OCI-LY7 (cell line): Measurements from ENCODE around the gene NTNG2. TPM values are rescaled to one million over a fixed set of nuclear protein-coding genes. Genes with fewer than 3 reads are reported as not detected.
A peak's percentile ranks its signal among the peaks of the same experiment; 100 is the strongest.

ENCODE experiments used
- BruUV-seq: library from RNA; stranded (reverse); fragments of 400-500 nt; replicated peaks from 2 replicates; lab custom pipeline; 2021; lab: Mats Ljungman, UMichigan
- CTCF ChIA-PET: fragments of 300-600 bp; sonication (Branson Sonifier 250); formaldehyde crosslinking; loops from one replicate; lab custom pipeline; 2022; ENCODE audit warnings: antibody characterized with exemption; ENCODE audit not compliant: unreplicated experiment; lab: Charles Lee
- POLR2A ChIA-PET: fragments of 300-600 bp; sonication (Branson Sonifier 250); formaldehyde crosslinking; loops from one replicate; lab custom pipeline; 2022; ENCODE audit warnings: antibody characterized with exemption; lab: Charles Lee
- DNase-seq: peaks from one replicate; pipeline ENCODE4 v3.0.0-alpha.2; 2015; ENCODE audit warnings: low spot score
- H2AFZ ChIP-seq: fragments of 200-600 bp; sonication (generic), shearing (Covaris generic); 2 replicates; pipeline ENCODE4 v1.6.1; 2014; ENCODE audit warnings: mild to moderate bottlenecking, antibody characterized with exemption, low read length, moderate library complexity
- H3K27ac ChIP-seq: fragments of 200-600 bp; sonication (generic); 2 replicates; pipeline ENCODE4 v1.5.1; 2014; ENCODE audit warnings: mixed run types, low read depth, mild to moderate bottlenecking, moderate library complexity, low read length, inconsistent platforms; ENCODE audit not compliant: poor library complexity, severe bottlenecking
- H3K36me3 ChIP-seq: fragments of 200-600 bp; sonication (generic); 2 replicates; pipeline ENCODE4 v1.6.1; 2014; ENCODE audit warnings: mild to moderate bottlenecking, antibody characterized with exemption, low read length, moderate library complexity, mixed read lengths; ENCODE audit not compliant: insufficient read depth
- H3K4me1 ChIP-seq: fragments of 200-600 bp; sonication (generic); 2 replicates; pipeline ENCODE4 v1.5.1; 2014; ENCODE audit warnings: mild to moderate bottlenecking, low read length; ENCODE audit not compliant: insufficient read depth, poor library complexity, severe bottlenecking
- H3K4me2 ChIP-seq: fragments of 200-600 bp; sonication (generic); 2 replicates; pipeline ENCODE4 v1.6.1; 2014; ENCODE audit warnings: mild to moderate bottlenecking, low read length
- H3K4me3 ChIP-seq: fragments of 200-600 bp; sonication (generic); 2 replicates; pipeline ENCODE4 v1.5.1; 2014; ENCODE audit warnings: mild to moderate bottlenecking, low read depth, low read length; ENCODE audit not compliant: poor library complexity, severe bottlenecking
- H3K79me2 ChIP-seq: fragments of 200-600 bp; sonication (generic); 2 replicates; pipeline ENCODE4 v1.6.1; 2016; ENCODE audit warnings: low read depth, mild to moderate bottlenecking, low read length, moderate library complexity, mixed read lengths; ENCODE audit not compliant: insufficient read depth
- H3K9me2 ChIP-seq: fragments of 200-600 bp; sonication (generic); 2 replicates; pipeline ENCODE4 v1.6.1; 2016; ENCODE audit warnings: mild to moderate bottlenecking, low read length, mixed read lengths; ENCODE audit not compliant: insufficient read depth
- H3K9me3 ChIP-seq: fragments of 200-600 bp; sonication (generic); 2 replicates; pipeline ENCODE4 v1.6.1; 2014; ENCODE audit warnings: mild to moderate bottlenecking, mixed run types, low read length, mixed read lengths
- H4K20me1 ChIP-seq: fragments of 200-600 bp; sonication (generic); 2 replicates; pipeline ENCODE4 v1.6.1; 2014; ENCODE audit warnings: mild to moderate bottlenecking, antibody characterized with exemption, low read length, moderate library complexity, mixed read lengths; ENCODE audit not compliant: insufficient read depth
- EZH2phosphoT487 ChIP-seq: fragments of 200-600 bp; sonication (generic); IDR thresholded peaks from 2 replicates; pipeline ENCODE4 v1.6.1; 2018; ENCODE audit warnings: low read depth, borderline replicate concordance, mild to moderate bottlenecking, mixed run types, antibody characterized with exemption, low read length, moderate library complexity, mixed read lengths
- intact Hi-C: fragments of 100-400 bp; cut with micrococcal nuclease; formaldehyde crosslinking; loops from one replicate; pipeline ENCODE4 v1.10.0; 2022; ENCODE audit not compliant: unreplicated experiment
- total RNA-seq, 2 experiments: library from RNA; depleted of rRNA in 1 of 2; stranded (reverse); fragments of >200 nt in 1 of 2; shearing (Covaris generic) in 1 of 2; gene quantifications; 2 replicates each; pipeline ENCODE4 v1.2.3, GENCODE V29; 2014 to 2022
- TF ChIP-seq, protein P1 (sequence below): fragments of 200-600 bp; sonication (generic); conservative IDR thresholded peaks from 2 replicates; pipeline ENCODE4 v1.5.1; 2014; ENCODE audit warnings: mild to moderate bottlenecking, antibody characterized with exemption, low read length, moderate library complexity, mixed read lengths

Gene NTNG2
- total RNA-seq, 2 experiments from 2014 or later: 3.2 to 7.5 TPM

DNA sequence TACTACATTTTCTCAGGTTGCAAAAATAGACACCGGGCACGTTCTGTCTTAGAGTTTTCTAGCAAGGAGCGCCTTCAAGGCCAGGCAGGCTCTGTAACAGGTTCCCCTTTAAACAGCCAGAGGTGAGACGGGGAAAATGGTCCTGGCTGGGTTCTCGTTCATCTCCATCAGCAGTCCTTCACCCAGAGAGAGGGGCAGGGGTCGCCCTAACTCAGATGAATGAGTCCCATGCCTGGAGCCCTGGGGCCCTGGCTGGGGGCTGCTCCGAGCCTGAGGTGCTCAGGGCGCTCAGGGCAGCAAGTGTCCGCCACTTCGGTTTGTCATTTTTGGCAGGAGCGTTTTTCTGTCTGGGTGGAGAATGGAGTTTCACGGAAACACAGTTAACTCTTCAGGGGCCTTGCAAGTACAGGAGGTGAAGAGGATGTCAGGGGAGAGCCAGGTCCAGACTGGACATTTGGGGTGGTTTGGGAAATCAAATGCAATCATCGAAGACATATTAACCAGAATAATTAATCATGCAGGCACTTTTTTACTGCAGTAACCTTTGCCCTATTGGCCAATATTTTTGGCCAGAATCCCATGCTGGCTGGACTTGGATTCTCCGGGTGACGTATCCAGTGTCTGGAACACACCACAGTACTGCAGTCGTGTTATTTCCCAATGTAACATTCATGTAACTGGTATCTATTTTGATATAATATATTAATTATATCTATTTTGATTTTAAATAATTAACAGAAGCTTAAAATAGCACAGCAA is 2.9 kb downstream of the NTNG2 start:
- Histone ChIP-seq H3K4me1 (peaks cover 19% of the 10 kb centered on the region), H4K20me1 (no peaks in the 10 kb centered on the region), H3K27ac (no peak overlapping the region), H3K36me3 (no peaks in the 10 kb centered on the region), H3K4me2 (no peak overlapping the region), H2AFZ (no peak overlapping the region), H3K9me3 (no peaks in the 10 kb centered on the region), H3K79me2 (no peaks in the 10 kb centered on the region), H3K9me2 (no peaks in the 10 kb centered on the region), H3K4me3 (no peak overlapping the region)
- intact Hi-C loops: loop anchor here (10.0 kb wide), 1 partner anchor 400 kb away; no protein-coding TSS in a partner anchor
- BruUV-seq: no TSS peak
- DNase-seq: no peak
- CTCF ChIA-PET: no interaction called here
- TF ChIP-seq EZH2phosphoT487: no peak
- TF ChIP-seq, protein P1, sequence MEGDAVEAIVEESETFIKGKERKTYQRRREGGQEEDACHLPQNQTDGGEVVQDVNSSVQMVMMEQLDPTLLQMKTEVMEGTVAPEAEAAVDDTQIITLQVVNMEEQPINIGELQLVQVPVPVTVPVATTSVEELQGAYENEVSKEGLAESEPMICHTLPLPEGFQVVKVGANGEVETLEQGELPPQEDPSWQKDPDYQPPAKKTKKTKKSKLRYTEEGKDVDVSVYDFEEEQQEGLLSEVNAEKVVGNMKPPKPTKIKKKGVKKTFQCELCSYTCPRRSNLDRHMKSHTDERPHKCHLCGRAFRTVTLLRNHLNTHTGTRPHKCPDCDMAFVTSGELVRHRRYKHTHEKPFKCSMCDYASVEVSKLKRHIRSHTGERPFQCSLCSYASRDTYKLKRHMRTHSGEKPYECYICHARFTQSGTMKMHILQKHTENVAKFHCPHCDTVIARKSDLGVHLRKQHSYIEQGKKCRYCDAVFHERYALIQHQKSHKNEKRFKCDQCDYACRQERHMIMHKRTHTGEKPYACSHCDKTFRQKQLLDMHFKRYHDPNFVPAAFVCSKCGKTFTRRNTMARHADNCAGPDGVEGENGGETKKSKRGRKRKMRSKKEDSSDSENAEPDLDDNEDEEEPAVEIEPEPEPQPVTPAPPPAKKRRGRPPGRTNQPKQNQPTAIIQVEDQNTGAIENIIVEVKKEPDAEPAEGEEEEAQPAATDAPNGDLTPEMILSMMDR: no peak
- POLR2A ChIA-PET: no interaction called here

DNA sequence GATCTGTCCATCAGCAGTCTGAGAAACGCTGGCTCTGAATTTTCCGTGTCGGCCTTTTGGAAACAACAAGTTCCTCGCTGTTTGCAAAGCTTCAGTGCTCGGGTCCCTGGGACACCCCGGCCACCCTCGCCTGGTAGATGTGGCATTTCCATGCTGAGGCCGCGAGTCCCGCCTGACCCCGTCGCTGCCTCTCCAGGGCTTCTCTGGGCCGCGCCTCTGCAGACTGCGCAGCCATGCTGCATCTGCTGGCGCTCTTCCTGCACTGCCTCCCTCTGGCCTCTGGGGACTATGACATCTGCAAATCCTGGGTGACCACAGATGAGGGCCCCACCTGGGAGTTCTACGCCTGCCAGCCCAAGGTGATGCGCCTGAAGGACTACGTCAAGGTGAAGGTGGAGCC is 4.7 kb downstream of the NTNG2 start:
- ChIA-PET CTCF (no interaction called here), POLR2A (interaction anchor here (0.9 kb wide), 1 partner anchor 359 kb away, joined by 3 read pairs; no protein-coding TSS in a partner anchor)
- TF ChIP-seq EZH2phosphoT487: no peak
- TF ChIP-seq, protein P1: peak; percentile 66
- Histone ChIP-seq H4K20me1 (no peaks in the 10 kb centered on the region), H3K4me2 (no peak overlapping the region), H3K4me3 (no peak overlapping the region), H3K4me1 (peaks cover 6% of the 10 kb centered on the region), H3K9me2 (no peaks in the 10 kb centered on the region), H2AFZ (no peak overlapping the region), H3K9me3 (no peaks in the 10 kb centered on the region), H3K79me2 (no peaks in the 10 kb centered on the region), H3K36me3 (no peaks in the 10 kb centered on the region), H3K27ac (no peak overlapping the region)
- BruUV-seq: no TSS peak
- DNase-seq: peak; percentile 50
- intact Hi-C loops: loop anchor here (10.0 kb wide), 1 partner anchor 402 kb away; no protein-coding TSS in a partner anchor

DNA sequence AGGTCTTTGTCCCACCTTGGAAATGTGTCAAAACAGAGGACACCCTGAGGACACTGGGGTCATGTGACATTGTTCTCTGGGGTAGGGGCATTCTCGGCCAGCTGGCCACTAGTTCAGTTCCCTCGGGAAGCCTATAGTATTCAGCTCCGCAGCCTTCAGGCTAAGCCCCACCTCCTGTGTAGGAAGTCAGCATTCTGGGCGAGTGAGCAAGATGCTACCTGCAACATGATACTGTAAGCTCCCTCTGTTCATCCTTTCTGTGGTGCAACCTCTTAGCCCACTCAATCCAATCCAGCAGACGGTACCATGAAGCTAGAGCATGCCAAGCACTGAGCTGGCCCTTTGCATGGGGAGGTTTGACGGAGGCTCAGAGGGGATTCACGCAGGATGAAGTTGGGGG is 5.3 kb downstream of the NTNG2 start:
- intact Hi-C loops: loop anchor here (10.0 kb wide), 1 partner anchor 402 kb away; no protein-coding TSS in a partner anchor
- Histone ChIP-seq H3K9me2 (no peaks in the 10 kb centered on the region), H3K9me3 (no peaks in the 10 kb centered on the region), H3K4me1 (peaks cover 6% of the 10 kb centered on the region), H3K4me3 (no peak overlapping the region), H3K4me2 (no peak overlapping the region), H2AFZ (no peak overlapping the region), H3K79me2 (no peaks in the 10 kb centered on the region), H3K27ac (no peak overlapping the region), H4K20me1 (no peaks in the 10 kb centered on the region), H3K36me3 (no peaks in the 10 kb centered on the region)
- BruUV-seq: no TSS peak
- TF ChIP-seq EZH2phosphoT487: no peak
- TF ChIP-seq, protein P1: no peak
- CTCF ChIA-PET: no interaction called here
- POLR2A ChIA-PET: no interaction called here
- DNase-seq: no peak
